Activated CD4-positive, alpha-beta T cell treated with anti-CD3 and anti-CD28 coated beads, Interleukin-2, amount 50 U/mL, for 1 hour (primary cell): ENCODE results near the gene RXRA.

Experiments
- DNase-seq: peaks from one replicate; pipeline ENCODE4 v3.0.0-alpha.2; 2020

Gene RXRA

GRCh38 chr9:134313470-134313869 is 12.8 kb upstream of the RXRA start:
- DNase-seq, result no peak

GRCh38 chr9:134314039-134314949 is 12.0 kb upstream of the RXRA start:
- no peak for DNase-seq

- no peak for DNase-seq
Observed at GRCh38 chr9:134314950-134315715, 11.1 kb upstream of the RXRA start.

- DNase-seq, result no peak
Observed at GRCh38 chr9:134315716-134316448, 10.4 kb upstream of the RXRA start.

DNA sequence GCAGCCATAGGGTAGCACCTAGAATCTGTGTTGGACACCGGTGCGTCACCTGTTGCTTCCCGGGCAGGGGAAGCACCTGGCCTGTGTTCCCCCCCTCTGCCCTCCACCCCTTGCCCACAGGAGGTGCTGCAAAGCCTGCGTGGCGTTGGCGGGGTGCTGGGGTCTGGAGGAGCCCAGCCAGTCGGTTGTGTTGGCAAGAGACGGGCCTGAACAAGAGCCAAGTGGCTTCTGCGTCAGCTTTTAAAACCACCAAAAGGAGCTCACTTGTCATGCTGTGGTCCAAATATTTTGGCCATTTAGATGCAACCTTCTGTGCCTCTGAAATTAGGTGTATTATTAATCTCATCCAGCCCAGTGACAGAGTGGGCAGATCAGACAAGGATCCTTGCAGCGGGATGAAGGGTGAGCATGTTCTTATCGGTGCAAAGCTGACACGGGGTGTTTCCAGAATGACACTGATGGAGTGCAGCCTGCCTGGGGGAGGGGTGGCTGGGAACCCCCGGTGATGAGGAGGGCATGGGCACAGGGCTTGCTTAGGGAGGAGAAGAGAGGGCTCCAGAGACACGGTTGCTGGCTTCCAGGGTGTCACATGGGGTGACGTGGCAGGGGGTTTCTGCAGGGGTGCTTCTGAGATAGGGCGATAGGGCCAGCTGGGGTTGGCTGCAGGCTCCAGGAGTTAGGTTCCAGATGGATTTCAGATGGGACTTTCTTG is 9.7 kb upstream of the RXRA start:
- no peak for DNase-seq

DNA sequence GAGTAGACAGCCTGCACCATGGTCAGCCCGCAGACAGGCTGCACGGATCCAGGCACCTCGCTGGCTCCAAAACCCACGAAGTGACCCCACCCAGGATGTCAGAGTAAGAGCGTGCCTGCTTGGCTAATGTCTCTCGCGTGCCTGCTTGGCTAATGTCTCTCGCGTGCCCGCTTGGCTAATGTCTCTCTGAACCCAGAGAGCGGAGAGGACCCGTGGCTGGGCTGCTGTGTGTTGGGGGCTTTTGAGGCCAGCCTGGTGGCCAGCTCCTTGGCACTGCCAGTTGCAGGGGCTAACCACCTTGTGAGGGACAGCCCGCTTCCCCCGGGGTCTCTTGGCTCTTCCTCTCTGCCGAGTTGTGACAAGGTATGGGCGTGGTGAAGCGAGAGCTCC is 8.9 kb upstream of the RXRA start:
- DNase-seq, result no peak

GRCh38 chr9:134317790-134318414 is 8.4 kb upstream of the RXRA start:
- no peak for DNase-seq

GRCh38 chr9:134318481-134318891 is 7.8 kb upstream of the RXRA start:
- no peak for DNase-seq

DNA sequence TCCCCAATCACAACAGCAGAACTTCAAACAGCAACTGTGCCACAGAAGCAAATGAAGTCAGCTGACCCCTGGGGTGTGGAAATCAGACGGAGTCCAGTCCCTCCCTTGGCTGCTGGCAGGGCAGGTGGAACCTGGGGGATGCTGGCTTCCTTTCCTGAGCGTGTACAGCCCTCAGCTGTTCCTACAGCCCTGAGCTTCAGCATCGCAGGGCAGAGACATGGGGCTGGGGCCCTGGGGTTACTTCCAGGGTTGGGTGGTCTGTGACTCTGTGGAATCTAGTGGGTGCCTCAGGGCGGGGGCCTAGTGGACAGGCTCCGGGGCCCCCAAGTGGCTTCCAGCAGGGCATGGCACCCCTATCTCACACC is 7.3 kb upstream of the RXRA start:
- no peak for DNase-seq

DNA sequence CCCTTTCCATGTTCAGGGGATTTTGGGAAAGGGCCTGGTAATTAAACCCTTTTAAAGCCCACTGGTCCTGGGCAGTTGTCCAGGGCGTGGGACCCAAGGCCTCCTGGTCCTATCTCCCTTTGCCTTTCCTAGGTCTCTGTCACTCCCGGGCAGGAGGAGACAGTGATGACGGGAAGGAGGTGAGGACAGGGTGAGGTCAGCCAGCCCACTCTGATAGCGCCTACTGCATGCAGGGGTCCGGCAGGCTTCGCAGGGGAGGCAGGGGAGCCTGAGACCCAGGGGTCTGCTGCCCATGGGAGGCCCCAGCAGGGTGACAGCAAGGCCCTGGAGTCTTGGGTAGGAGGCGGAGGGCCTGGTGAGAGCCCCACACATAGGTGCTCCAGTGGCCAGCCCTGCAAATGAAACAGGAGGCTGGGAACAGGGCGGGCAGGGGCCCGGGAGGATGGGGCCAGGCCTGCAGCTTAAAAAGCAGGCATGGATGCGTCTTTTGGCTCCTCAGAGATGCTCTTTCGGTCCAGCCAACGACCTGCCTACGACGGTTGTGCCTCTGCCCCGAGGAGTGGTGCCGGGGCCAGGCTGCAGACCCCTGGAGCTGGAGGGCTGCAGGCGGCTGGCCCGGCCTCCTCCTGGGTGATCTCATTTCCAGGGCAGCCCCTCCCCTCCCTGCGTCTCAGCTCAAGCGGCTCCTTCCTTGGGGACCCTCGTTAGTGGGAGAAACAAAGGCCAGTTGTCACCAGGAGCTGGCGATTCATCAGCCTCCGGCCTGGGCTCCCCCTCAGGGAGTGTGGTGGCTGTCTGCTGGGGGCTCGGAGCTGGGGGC is 6.7 kb upstream of the RXRA start:
- no peak for DNase-seq

DNA sequence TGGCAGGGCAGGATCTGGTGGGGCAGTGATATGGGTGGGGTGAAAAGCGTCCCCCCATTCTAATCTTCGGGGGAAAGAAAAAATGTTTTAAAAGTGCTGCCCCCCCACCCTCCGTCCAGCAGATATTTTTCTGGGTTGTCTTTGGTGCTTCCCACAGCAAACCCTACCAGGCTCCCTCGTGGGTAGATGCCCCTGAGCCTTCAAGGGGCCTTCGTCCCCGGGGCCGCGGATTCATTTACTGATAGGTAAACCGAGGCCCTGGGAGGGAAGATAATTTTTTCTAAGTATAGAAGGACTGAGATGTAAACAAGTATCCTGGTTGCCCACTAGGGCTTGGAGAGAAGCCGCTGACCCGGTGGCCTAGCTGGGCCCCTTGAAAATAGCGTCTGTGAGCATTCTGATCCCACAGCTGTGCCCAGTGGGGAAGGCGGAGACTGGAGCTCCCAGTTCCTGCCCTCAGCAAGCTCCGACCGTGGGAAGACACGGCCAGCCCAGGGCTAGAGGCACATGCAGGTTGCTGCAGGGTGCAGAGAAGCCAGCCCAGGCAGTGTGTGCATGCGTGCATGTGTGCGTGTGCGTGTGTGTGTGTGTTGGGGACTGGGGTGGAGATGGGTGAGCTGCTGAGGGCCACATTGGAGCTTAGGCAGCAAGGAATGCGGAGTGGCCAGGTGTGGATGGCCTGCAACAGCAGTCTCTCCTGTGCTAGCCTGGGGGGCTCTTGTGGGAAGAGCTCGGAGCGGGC is 6.0 kb upstream of the RXRA start:
- peak; percentile 35 for DNase-seq

DNA sequence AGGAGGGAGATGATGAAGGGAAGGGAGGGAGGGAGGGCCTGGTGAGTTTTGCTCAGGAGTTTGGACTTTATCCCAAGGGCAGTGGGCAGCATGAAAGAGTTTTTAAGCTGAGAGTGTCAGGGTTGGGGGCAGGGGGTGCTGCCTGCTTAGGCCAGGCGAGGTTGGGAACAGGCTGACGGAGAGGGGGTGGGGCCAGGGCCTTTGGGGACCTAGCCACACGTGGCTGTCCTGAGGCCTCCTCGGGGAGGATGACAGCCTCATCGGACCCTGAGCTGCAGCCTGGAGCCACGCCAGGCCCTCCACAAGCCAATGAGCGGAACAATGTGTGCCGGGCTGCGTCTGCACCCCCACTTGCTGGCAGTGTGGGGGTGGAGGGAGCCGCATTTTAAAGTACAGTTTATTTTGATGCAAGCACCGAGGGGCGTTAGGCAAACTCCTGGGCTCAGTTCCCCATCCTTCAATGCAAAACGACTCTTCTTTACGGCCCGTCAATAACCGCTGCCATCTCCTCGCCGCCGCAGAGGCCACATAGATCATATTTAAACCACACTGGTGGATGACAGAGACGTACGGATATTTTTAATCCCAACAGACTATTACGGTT is 5.3 kb upstream of the RXRA start:
- DNase-seq, result no peak

DNA sequence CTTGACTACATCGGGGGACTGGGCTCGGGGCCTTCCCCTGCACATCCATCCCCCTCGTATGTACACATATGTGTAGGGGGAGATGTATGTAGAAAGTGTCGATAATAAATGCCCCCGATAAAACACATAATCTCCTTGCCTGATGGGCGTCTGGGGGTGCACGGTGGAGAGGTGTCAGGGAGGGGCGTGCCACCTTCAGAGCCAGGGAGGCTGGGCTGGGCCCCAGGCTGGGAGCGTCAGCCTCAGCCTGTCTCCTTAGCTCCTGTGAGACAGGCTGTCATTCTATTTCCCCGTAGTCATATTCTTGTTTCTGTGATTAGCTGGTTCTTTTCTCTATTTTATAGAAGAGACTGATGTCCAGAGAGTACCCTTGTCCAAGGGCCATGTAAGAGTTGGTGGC is 4.7 kb upstream of the RXRA start:
- no peak for DNase-seq

GRCh38 chr9:134321946-134322741 is 4.1 kb upstream of the RXRA start:
- no peak for DNase-seq

DNA sequence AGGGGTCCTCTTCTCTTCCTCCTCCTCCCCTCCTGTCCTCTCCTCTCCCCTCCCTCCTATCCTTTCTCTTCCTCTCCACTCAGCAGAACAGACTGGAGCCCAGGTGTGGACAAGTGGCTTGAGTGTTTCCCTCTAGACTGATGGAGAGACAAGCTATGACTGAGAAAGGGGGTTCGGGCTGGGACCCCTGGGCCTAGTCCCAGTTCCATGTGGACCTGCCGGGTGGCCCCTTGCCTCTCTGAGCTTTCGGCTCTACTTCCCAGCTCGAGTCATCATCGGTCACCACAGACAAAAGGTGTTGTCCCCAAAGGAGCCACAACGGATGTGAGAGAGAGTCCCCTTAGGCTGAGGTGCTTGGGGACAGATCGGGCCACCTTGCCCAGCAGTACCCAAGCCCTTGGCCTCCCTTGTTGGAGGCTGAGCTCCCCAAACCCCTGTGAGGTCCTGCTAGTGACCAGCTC is 3.4 kb upstream of the RXRA start:
- no peak for DNase-seq

DNA sequence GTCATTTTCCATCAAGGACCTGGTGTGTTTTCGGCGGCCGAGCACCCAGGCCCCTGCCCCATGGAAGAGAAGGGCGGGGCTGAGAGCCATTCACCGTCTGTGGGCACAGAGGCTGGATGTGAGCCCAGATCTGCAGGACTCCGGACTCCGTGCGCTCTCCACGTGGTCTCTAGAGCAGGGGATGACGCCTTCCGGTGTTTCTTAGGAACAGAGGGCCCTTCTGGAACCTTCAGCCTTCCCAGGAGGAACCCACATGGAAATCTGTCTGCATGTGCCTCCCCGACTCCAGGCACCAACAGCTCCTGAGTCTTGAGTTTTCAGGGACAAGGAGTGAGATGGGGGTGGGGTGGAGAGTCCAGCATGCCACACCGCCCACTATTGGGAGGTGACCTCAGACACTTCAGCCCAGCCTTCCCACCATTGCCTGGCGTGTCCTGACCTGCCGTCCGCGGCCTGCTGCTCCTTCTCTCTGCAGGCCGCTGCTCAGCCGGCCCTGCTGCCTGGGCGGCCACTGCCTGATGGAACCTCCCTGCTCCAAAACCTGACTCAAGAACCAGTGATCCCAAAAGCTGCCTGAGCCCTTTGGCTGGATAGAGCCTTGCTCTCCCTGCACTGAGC is 2.4 kb upstream of the RXRA start:
- DNase-seq, result no peak

DNA sequence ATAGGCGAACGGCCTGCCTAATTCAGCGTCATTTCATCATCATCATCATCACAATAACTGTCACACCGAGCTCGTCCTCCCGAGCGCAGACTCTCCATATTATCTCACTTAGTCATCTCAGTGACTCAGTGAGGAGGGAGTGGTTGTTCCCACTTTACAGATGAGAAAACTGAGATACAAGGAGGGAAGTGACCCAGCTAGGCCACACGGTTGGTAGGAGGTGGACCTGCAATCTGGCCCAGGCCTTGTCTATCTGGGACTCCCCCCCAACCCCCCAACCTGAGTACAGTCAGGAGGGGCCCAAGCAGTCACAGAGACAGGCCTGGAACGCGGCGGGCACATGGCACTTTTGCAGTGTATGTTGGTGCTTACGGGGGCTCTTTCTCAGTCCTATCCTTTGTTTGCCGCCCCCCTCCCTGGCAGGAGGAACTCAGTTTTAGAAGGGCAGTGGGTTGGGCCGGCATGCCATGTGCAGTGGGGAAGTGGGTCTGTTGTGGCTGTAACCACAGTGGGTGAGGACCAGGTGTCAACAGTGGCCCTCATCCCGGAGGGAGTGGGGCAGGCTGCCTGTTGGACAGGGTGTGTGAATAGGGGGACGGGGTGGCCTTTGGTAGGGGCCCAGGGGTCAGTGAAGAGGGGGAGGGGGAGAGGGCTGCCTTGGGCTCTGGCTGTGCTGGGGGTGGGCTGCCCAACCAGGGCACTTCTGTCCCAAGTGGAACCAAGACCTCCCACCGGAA is 1.7 kb upstream of the RXRA start:
- no peak for DNase-seq
